Mesendoderm (in vitro differentiated cells): Measurements from ENCODE around the gene CBX5.
"Not testable (repeated sequence)": the region's sequence is repeated elsewhere in the genome, so short reads cannot be mapped to it uniquely, and the experiment has no call there.

Experiments
- DNase-seq: peaks from one replicate; pipeline ENCODE4 v3.0.0; 2013
- H2AK5ac ChIP-seq: 2 replicates; pipeline ENCODE4 v1.6.1; 2013; ENCODE audit warnings: low read length, inconsistent platforms
- H2BK120ac ChIP-seq: 2 replicates; pipeline ENCODE4 v1.6.1; 2013; ENCODE audit warnings: low read depth, mild to moderate bottlenecking, low read length, moderate library complexity, mixed read lengths
- H2BK15ac ChIP-seq: replicated peaks from 2 replicates; pipeline ENCODE4 v1.6.1; 2013; ENCODE audit warnings: low read depth, mild to moderate bottlenecking, moderate library complexity
- H2BK5ac ChIP-seq: 2 replicates; pipeline ENCODE4 v1.6.1; 2013; ENCODE audit warnings: low read length, inconsistent platforms
- H3K18ac ChIP-seq: 2 replicates; pipeline ENCODE4 v1.6.1; 2013; ENCODE audit warnings: mild to moderate bottlenecking, low read length, mixed read lengths
- H3K23ac ChIP-seq: one replicate; pipeline ENCODE4 v1.6.1; 2013; ENCODE audit warnings: low read length
- H3K27ac ChIP-seq: 2 replicates; pipeline ENCODE4 v1.5.1; 2013; ENCODE audit warnings: low read depth, mild to moderate bottlenecking, inconsistent platforms, low read length, moderate library complexity
- H3K27me3 ChIP-seq: 2 replicates; pipeline ENCODE4 v1.6.1; 2013; ENCODE audit warnings: low read length, control low read depth, mild to moderate bottlenecking, inconsistent platforms; ENCODE audit not compliant: insufficient read depth, poor library complexity
- H3K36me3 ChIP-seq: 2 replicates; pipeline ENCODE4 v1.6.1; 2013; ENCODE audit warnings: low read length, inconsistent platforms; ENCODE audit not compliant: control insufficient read depth, insufficient read depth
- H3K4ac ChIP-seq: one replicate; pipeline ENCODE4 v1.6.1; 2013; ENCODE audit warnings: low read depth, mild to moderate bottlenecking, low read length, moderate library complexity
- H3K4me1 ChIP-seq: 2 replicates; pipeline ENCODE4 v1.6.1; 2013; ENCODE audit warnings: low read depth, low read length, inconsistent platforms; ENCODE audit not compliant: control insufficient read depth
- H3K4me2 ChIP-seq: 2 replicates; pipeline ENCODE4 v1.6.1; 2013; ENCODE audit warnings: low read length
- H3K4me3 ChIP-seq: 2 replicates; pipeline ENCODE4 v1.5.1; 2013; ENCODE audit warnings: mild to moderate bottlenecking, low read length
- H3K56ac ChIP-seq: one replicate; pipeline ENCODE4 v1.6.1; 2013; ENCODE audit warnings: low read length
- H3K79me1 ChIP-seq: 2 replicates; pipeline ENCODE4 v1.6.1; 2013; ENCODE audit warnings: low read length, inconsistent platforms
- H3K79me2 ChIP-seq: 2 replicates; pipeline ENCODE4 v1.6.1; 2013; ENCODE audit warnings: mild to moderate bottlenecking, low read length; ENCODE audit not compliant: control insufficient read depth, insufficient read depth
- H3K9ac ChIP-seq: 2 replicates; pipeline ENCODE4 v1.6.1; 2013; ENCODE audit warnings: low read length, inconsistent platforms
- H4K5ac ChIP-seq: one replicate; pipeline ENCODE4 v1.6.1; 2013; ENCODE audit warnings: low read length
- H4K8ac ChIP-seq: one replicate; pipeline ENCODE4 v1.6.1; 2013; ENCODE audit warnings: low read depth, mild to moderate bottlenecking, control low read depth, low read length, moderate library complexity
- WGBS: extraction: QIAGEN DNeasy Blood & Tissue Kit; methylation state at CpG from one replicate; pipeline ENCODE4 v1.1.7; 2013; ENCODE audit warnings: low lambda C conversion rate, missing lambda C conversion rate; ENCODE audit not compliant: insufficient coverage; ENCODE audit errors: extremely low coverage; 5-methylcytosine and 5-hydroxymethylcytosine counted together

CBX5 gene

DNA sequence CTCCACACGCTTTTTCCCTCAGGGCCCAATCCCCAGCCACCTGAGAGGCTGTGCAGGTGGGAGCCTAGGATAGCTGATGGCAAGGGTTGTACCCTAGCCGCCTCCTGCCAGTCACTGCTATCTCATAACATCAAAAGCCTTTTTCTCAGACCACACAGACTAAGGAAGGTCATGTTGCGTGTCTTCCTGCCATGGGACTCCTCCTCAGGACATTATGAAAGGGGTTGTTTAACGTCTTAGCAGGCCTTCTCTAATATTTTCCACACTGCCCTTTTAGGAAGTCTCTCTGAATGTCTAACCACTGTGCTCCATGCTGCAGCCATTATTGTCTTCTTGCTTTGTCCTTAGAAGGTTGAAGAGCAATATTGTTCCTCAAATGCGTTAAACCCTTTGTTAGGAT, 83.5 kb downstream of the CBX5 start:
- H3K18ac ChIP-seq: no peak overlapping the region
- no peak overlapping the region for H3K9ac ChIP-seq
- H4K5ac ChIP-seq: no peak overlapping the region
- H2BK5ac ChIP-seq: no peak overlapping the region
- H3K4me1 ChIP-seq: no peaks in the 10 kb centered on the region
- no peak for DNase-seq
- no peaks in the 10 kb centered on the region for H3K36me3 ChIP-seq
- no peak overlapping the region for H3K23ac ChIP-seq
- H3K4ac ChIP-seq: no peak overlapping the region
- H4K8ac ChIP-seq: no peak overlapping the region
- H3K27me3 ChIP-seq: peaks cover 5% of the 10 kb centered on the region
- no peak overlapping the region for H3K4me2 ChIP-seq
- no peak overlapping the region for H3K27ac ChIP-seq
- no CpG with 5 or more reads among the region's 5 CpGs for WGBS
- H2BK15ac ChIP-seq: no peak overlapping the region
- H3K56ac ChIP-seq: no peak overlapping the region
- no peaks in the 10 kb centered on the region for H3K79me1 ChIP-seq
- no peaks in the 10 kb centered on the region for H3K79me2 ChIP-seq
- no peak overlapping the region for H3K4me3 ChIP-seq
- H2BK120ac ChIP-seq: no peak overlapping the region
- no peak overlapping the region for H2AK5ac ChIP-seq

DNA sequence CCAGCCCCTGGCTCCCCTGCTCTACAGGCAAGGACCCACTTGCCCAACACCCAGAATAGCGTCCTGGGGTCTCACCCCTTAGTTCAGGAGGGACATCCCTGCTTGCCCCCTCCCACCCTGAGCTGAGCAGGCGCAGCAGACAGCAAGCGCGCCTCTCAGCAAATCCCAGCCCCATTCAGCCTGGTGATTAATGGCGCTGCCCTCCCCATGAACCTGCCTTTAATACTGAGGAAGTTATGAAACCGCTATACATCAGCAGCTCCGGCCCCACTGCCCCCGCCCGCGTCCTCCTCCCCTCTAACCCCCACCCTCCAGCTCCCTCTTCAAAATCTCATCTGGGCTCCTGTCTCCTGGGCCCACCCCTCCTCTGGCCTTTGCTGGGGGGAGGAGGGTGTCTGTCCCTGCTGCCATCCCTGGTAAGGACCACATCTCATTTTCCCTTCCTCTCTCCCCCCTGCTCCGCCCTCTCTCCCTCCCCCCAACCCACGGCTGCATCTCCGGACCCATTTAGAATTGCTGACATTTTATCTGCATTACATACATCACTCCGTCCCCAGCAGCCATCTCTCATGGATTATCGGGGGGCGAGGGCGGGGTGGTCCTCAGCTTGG, 84.1 kb downstream of the CBX5 start:
- Histone ChIP-seq H3K79me2 (no peaks in the 10 kb centered on the region), H3K79me1 (no peaks in the 10 kb centered on the region), H2BK120ac (no peak overlapping the region), H3K18ac (no peak overlapping the region), H4K5ac (no peak overlapping the region), H2AK5ac (no peak overlapping the region), H3K4ac (no peak overlapping the region), H3K56ac (no peak overlapping the region), H3K27me3 (peaks cover 3% of the 10 kb centered on the region), H3K4me3 (no peak overlapping the region), H3K36me3 (no peaks in the 10 kb centered on the region), H3K27ac (no peak overlapping the region), H2BK15ac (no peak overlapping the region), H3K4me2 (no peak overlapping the region), H4K8ac (no peak overlapping the region), H2BK5ac (no peak overlapping the region), H3K4me1 (no peaks in the 10 kb centered on the region), H3K9ac (no peak overlapping the region), H3K23ac (no peak overlapping the region)
- no peak for DNase-seq
- WGBS: no CpG with 5 or more reads among the region's 17 CpGs

DNA sequence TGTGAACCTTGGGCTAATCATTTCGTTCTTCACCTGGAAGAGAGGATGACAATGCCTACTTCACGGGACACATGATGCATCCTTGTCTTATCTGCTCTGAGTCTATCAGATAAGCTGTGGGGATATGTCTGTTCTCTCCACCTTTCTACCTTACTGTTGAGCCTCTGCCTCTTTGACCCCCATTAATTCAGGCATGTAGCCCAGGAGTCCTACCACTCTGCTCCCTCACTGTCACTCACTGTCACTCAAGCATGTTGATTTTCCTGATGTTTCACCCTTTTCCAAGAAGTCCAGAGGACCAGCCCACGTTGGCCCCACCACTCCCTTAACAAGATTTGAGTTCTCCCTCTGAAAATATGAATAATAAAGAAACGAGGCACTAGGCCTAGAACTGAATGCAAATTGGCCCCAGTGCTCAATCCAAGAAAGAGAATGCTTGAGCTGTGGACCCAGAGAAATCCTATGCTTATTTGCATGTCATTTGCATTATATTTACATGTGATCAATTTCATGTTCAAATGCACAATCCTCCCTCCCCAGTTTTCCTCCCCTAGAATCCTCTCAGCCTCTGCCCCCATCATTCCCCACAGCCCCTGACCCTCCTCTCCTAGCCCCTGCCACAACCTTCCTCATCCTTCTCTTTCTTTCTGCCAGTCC, 84.7 kb downstream of the CBX5 start:
- Histone ChIP-seq H3K56ac (no peak overlapping the region), H3K79me1 (no peaks in the 10 kb centered on the region), H4K5ac (no peak overlapping the region), H3K23ac (no peak overlapping the region), H3K9ac (no peak overlapping the region), H3K36me3 (no peaks in the 10 kb centered on the region), H3K4me3 (no peak overlapping the region), H3K79me2 (no peaks in the 10 kb centered on the region), H2BK120ac (no peak overlapping the region), H2BK15ac (no peak overlapping the region), H3K4me2 (no peak overlapping the region), H3K27ac (no peak overlapping the region), H3K27me3 (peaks cover 3% of the 10 kb centered on the region), H2BK5ac (no peak overlapping the region), H2AK5ac (no peak overlapping the region), H3K4ac (no peak overlapping the region), H3K18ac (no peak overlapping the region), H3K4me1 (no peaks in the 10 kb centered on the region), H4K8ac (no peak overlapping the region)
- no CpG with 5 or more reads among the region's 4 CpGs for WGBS
- no peak for DNase-seq

DNA sequence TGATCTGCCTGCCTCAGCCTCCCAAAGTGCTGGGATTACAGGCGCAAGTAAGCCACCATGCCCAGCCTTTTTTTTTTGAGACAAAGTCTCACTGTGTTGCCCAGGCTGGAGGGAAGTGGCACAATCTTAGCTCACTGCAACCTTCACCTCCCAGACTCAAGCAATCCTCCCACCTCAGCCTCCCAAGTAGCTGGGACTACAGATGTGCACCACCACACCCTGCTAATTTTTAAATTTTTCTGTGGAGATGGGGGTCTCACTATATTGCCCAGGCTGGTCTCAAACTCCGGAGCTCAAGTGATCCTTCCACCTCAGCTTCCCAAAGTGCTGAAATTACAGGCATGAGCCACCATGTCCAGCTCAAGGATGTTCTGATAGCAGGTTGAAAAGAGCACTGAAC, 85.3 kb downstream of the CBX5 start:
- WGBS: no CpG with 5 or more reads among the region's 2 CpGs
- not testable (repeated sequence) for H3K4ac ChIP-seq, H4K8ac ChIP-seq, H3K56ac ChIP-seq, H3K4me2 ChIP-seq, H3K27ac ChIP-seq, H3K18ac ChIP-seq, H2AK5ac ChIP-seq, H2BK120ac ChIP-seq, H2BK15ac ChIP-seq, H2BK5ac ChIP-seq, H3K23ac ChIP-seq, DNase-seq, H4K5ac ChIP-seq, H3K4me3 ChIP-seq, H3K9ac ChIP-seq, H3K4me1 ChIP-seq, H3K36me3 ChIP-seq, H3K27me3 ChIP-seq, H3K79me2 ChIP-seq, H3K79me1 ChIP-seq

DNA sequence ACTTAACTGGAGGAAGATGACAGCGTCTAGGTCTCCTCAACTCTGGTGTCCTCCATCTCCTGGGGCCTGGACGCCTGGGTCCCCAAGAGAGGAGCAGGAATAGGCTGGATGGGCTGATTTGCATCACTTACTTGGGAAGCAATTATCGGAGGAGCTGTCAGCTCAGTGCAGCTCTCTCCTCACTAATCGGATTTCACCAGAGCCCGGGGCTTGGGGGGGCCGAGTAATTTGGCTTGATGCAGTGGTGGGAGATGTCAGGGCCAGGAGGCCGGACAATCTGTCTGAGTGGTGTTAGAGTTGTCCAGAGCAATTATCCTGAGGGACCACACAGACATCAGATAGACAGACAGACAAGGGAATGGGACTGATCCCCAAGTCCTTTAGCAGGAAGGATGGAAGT, 86.5 kb downstream of the CBX5 start:
- no peak overlapping the region for H2AK5ac ChIP-seq
- no peak overlapping the region for H3K4ac ChIP-seq
- no peaks in the 10 kb centered on the region for H3K36me3 ChIP-seq
- H3K56ac ChIP-seq: no peak overlapping the region
- no peaks in the 10 kb centered on the region for H3K79me1 ChIP-seq
- H3K23ac ChIP-seq: no peak overlapping the region
- H3K79me2 ChIP-seq: no peaks in the 10 kb centered on the region
- no peak for DNase-seq
- H3K27me3 ChIP-seq: peaks cover 3% of the 10 kb centered on the region
- no peak overlapping the region for H2BK15ac ChIP-seq
- no peak overlapping the region for H3K18ac ChIP-seq
- no peak overlapping the region for H4K5ac ChIP-seq
- H3K27ac ChIP-seq: no peak overlapping the region
- H2BK120ac ChIP-seq: no peak overlapping the region
- no peak overlapping the region for H3K4me2 ChIP-seq
- H3K9ac ChIP-seq: no peak overlapping the region
- H3K4me3 ChIP-seq: no peak overlapping the region
- H2BK5ac ChIP-seq: no peak overlapping the region
- WGBS: no CpG with 5 or more reads among the region's 7 CpGs
- no peak overlapping the region for H4K8ac ChIP-seq
- no peaks in the 10 kb centered on the region for H3K4me1 ChIP-seq

DNA sequence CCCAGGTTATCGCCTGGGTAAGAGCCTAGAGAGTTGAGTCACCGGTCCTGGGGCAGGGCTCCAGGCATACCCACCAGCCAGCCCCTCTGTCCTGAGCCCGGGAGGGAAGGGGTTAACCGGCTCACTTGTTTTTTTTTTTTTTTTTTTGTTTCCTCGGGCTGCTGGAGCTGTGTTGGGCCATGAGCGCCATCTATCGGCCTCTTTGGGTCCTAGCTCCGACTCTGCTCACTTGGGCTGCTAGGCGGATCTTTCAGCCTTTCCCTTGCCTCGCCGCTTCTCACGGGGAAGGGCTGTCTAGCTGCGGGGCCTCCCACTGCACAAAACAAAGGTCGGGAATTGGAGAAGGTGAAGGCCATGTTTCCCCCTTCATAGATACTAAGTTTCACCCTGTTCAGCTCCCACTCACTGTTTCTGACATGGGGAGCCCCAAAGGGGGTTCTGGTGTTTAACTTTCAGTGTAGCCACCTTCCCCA, 88.3 kb downstream of the CBX5 start:
- no peak overlapping the region for H3K18ac ChIP-seq
- H3K79me2 ChIP-seq: no peaks in the 10 kb centered on the region
- no peak overlapping the region for H2BK5ac ChIP-seq
- H4K5ac ChIP-seq: no peak overlapping the region
- H3K9ac ChIP-seq: no peak overlapping the region
- no peak overlapping the region for H3K4me3 ChIP-seq
- no peak overlapping the region for H2BK15ac ChIP-seq
- H3K4ac ChIP-seq: no peak overlapping the region
- no peaks in the 10 kb centered on the region for H3K4me1 ChIP-seq
- no peak overlapping the region for H4K8ac ChIP-seq
- H3K27ac ChIP-seq: no peak overlapping the region
- DNase-seq: peak; percentile 88
- no peak overlapping the region for H2BK120ac ChIP-seq
- no peaks in the 10 kb centered on the region for H3K79me1 ChIP-seq
- no peak overlapping the region for H2AK5ac ChIP-seq
- H3K27me3 ChIP-seq: peaks cover 3% of the 10 kb centered on the region
- H3K23ac ChIP-seq: no peak overlapping the region
- H3K36me3 ChIP-seq: no peaks in the 10 kb centered on the region
- no peak overlapping the region for H3K56ac ChIP-seq
- H3K4me2 ChIP-seq: no peak overlapping the region
- no CpG with 5 or more reads among the region's 14 CpGs for WGBS
